Measurements from ENCODE around the gene ZNF782.

DNA sequence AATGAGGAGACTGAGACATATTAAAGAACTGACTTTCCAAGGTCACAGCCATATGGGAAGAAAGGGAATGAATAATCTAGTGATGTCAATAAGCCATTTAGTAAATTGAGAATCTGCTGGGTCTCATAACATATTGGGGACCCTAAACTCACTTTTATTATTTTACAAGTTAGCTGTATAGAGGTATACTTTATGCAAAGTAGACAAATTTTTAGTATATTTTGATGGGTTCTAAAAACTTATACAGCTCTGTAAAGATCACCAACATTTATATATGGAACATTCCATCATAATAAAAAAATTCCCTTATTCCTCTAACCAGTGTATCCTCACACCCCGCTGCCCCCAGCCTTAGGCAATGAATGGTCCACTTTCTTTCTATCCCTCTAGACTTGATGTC, 40.7 kb downstream of the ZNF782 start:
- TF ChIP-seq EZH2 (IDR thresholded peaks at IDR 0.05; ENCODE audit: insufficient read depth, poor library complexity, severe bottlenecking) (no peak), EZH2phosphoT487 (IDR thresholded peaks at IDR 0.05; ENCODE audit: insufficient read depth, low read depth) (no peak)
